ENCODE measurements around the gene TULP4.
"Not testable (repeated sequence)": the region's sequence is repeated elsewhere in the genome, so short reads cannot be mapped to it uniquely, and the experiment has no call there.

Gene TULP4

DNA sequence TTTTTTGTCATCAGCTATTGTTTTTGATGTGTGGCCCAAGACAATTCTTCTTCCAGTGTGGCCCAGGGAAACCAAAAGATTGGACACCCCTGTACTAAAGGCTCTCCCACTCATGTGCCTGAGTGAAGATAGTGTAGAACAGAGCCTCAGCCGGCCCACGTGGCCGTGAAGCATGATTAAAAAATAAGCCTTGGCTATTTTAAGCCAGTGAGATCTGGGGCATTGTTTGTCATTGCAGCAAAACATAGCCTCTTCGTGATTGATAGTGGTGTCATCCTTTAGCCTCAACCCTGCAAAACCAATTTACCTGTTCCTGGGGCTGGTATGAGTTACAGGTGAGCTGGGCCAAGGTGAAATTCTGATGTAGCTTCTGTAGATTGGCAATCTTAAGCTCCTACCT is 85.3 kb downstream of the TULP4 start:
- no peak for DNase-seq

DNA sequence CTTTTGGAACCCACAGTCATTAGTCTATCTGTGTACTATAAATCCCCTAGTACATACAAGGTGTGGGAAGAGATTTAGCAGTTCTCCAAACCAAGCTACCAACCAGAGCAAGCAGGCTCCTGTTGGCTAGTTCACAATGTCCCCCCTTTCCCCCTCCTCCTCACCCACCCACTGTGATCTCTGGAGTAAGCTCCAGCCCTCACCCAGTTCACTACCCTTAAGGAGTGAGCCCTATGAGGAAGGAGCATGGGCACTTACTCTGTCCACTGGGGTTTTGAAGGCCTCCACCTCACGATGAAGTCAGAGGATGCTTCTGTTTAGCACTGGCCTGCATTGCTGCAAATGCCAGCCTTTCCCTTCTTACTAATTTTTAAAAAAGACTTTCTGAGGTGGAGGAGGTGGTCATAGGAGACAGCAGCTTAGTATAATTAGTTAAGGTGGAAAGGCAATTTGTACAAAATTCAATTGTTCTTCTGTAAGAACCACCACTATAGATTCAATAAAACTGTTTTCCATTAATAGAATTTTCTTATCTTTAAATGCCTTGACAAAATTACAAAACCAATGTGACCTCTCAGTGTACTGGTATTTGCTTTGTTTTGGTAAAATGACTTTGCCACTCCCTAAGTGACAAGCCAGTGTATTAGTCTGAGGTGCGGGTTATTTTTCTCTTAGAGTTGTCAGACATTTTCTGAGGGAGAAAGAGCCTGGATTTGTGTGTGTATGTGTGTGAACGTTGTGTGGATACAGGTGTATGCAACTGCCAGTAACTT is 86.2 kb downstream of the TULP4 start:
- no peak for DNase-seq

- DNase-seq, result no peak
These were observed 86.9 kb downstream of the TULP4 start for GRCh38 chr6:158399040-158399700.

- DNase-seq, result no peak
These were observed 89.9 kb downstream of the TULP4 start for GRCh38 chr6:158402184-158402583.

DNA sequence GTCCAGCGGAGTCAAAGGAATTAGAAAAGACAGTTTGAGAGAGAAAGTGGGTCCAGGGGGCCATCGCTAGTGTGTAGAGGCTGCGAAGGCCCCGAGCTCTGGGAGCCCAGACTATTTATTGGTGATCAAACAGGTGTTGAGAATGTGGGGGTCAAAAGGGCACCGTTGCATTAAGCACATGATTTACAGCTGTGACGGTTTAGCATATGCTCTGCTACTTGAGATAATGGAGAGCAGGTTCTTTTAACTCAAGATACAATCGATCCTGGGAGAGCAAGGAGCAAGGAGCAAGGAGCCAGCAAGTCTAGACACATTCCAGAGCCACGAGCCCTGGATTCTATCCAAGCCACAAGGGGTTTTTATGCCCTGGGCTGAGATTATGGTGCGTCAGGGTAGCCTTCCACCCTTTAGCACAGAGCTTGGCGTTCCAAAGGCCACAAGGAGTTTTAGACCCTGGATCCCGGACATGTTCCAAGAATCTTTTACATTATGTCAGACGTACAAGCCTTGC is 93.1 kb downstream of the TULP4 start:
- not testable (repeated sequence) for DNase-seq

DNA sequence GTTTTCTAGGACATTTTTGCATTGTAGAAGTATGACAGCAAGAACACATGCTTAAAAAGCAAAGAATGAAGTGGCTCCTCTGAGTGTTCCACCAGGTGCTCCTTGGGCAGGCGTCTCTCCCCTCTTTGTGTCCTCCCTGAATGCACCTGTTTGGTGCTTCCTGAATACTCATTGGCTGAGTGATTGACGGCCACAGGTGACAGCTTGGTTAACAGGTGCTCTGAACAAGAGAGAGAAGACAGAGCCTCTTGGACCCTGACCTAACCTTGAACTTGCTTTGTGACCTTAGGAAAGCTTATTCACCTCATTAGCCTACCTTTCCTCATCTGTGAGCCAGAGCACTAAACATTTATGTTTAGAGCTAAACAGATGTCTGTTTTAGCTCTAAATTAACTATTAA is 93.7 kb downstream of the TULP4 start:
- DNase-seq, result no peak

GRCh38 chr6:158406736-158407135 is 94.5 kb downstream of the TULP4 start:
- DNase-seq, result no peak

- no peak for DNase-seq
These were observed 95.7 kb downstream of the TULP4 start for GRCh38 chr6:158408013-158408412.

GRCh38 chr6:158408552-158409130 is 96.4 kb downstream of the TULP4 start:
- no peak for DNase-seq

- DNase-seq, result no peak
These were observed 97.2 kb downstream of the TULP4 start for GRCh38 chr6:158409451-158409850.

DNA sequence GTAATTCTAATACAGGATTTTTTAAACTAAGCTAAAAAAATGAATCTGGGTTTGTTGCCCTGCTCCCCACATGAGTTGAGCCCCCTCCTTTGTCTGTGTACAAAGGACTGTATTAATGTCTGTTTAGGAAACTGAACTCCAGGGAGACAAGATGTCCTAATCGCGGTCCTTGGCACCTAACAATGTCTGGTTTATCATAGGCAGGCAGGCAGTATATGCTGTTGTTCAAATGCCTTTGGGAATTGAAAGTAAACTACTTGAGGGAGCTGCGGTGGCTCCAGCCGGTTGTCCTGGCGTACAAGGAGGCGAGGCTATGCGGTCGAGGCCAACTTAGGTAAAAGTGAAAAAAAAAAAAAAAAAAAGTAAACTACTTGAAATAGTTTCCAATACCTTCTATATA is 98.5 kb downstream of the TULP4 start:
- no peak for DNase-seq

GRCh38 chr6:158411998-158412397 is 99.7 kb downstream of the TULP4 start:
- DNase-seq, result no peak

DNA sequence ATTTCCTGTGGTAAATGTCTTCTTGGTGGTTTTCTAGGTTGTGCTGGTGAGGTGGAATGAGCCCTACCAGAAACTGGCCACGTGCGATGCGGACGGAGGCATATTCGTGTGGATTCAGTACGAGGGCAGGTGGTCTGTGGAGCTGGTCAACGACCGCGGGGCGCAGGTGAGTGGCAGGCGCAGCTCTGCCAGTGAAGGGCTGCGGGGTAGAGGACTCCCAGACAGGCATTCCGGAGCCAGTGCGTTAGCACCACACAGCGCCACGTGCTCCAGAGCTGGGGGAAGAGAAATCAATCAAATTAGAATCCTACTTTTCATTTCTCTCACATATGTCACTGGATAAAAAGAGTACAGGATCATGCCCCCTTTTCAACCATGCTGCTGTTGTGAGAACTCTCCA is 100.8 kb downstream of the TULP4 start:
- DNase-seq, result no peak

GRCh38 chr6:158413814-158414565 is 101.7 kb downstream of the TULP4 start:
- DNase-seq, result no peak

- no peak for DNase-seq
These were observed 102.6 kb downstream of the TULP4 start for GRCh38 chr6:158414851-158415262.

- DNase-seq, result no peak
These were observed 103.4 kb downstream of the TULP4 start for GRCh38 chr6:158415666-158416065.

GRCh38 chr6:158416883-158417759 is 104.9 kb downstream of the TULP4 start:
- DNase-seq, result no peak

DNA sequence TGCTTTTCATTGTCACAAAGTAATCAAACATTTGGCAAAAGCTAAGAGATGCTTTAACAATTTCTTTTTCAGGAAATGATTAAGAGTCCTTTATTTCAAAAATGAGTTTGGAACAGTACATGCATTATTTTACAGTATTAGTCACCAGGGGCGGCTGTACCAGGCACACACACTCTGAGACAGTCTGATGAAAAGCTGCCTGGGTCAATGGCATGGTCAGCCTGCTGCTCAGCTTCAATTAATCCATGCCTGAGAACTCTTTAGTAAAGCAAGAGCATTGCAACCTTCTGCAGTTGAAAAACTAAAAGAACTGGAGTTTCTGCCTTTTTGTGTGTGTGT is 105.5 kb downstream of the TULP4 start:
- DNase-seq, result no peak

DNA sequence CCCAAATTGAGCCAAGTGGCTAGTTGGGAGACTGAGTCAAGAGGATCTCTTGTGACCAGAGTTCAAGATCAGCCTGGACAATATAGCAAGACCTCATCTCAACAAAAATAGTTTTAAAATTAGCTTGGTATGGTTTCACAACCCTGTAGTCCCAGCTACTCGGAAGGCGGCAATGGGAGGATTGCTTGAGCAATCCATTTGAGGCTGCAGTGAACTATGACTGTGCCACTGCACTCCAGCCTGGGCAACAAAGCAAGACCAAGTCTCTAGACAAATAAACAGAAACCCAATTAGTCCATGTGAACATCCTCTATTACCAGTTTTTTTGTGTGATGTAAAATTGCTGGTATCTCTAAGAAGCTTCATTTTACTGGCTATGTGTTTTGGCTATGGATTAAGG is 106.2 kb downstream of the TULP4 start:
- no peak for DNase-seq

GRCh38 chr6:158419339-158419909 is 107.2 kb downstream of the TULP4 start:
- no peak for DNase-seq

DNA sequence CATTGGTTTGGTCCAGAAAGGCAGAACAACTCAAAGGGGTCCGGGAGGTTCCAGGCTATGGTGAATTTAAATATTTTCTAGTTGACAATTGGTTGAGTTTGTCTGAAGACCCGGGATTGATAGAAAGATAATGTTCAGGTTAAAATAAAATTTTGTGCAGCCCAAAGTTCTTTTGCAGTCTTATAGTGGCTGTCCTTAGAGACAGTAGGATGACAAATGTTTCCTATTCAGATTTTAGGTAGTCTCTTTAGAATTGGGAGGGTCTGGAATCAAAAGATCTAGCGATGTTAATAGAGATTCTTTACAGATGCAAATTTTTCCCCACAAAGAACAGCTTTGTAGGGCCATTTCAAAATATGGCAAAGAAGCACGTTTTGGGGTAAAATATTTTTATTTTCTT is 109.1 kb downstream of the TULP4 start:
- DNase-seq, result no peak

- no peak for DNase-seq
These were observed 110.5 kb downstream of the TULP4 start for GRCh38 chr6:158422629-158423238.
